Heart right ventricle (tissue), 16 donors: ENCODE results near the gene NFE2L1. TPM values are rescaled to one million over a fixed set of nuclear protein-coding genes. Genes with fewer than 3 reads are reported as not detected.
"Not testable (repeated sequence)": the region's sequence is repeated elsewhere in the genome, so short reads cannot be mapped to it uniquely, and the experiment has no call there.

ENCODE experiments used
- ATAC-seq, 8 donors: fragments of 200-7000 bp; cut with Tn5 transposase; one replicate each; pipeline ENCODE4 v1.9.1; 2020; ENCODE audit warnings: mild to moderate bottlenecking in 8 of 8, moderate library complexity in 8 of 8, moderate number of reproducible peaks in 1 of 8
- DNase-seq, 2 donors: peaks; one replicate each; pipeline ENCODE4 v3.0.0-alpha.2; 2020
- H3K27ac ChIP-seq, 10 donors: fragments of 200-600 bp; sonication (generic) in 2 of 10; one replicate each; pipeline versions ENCODE4 v1.5.0 to v1.8.0; 2020 to 2022; ENCODE audit warnings: mild to moderate bottlenecking in 3 of 10
- H3K27me3 ChIP-seq, 7 donors: fragments of 200-600 bp; one replicate each; pipeline ENCODE4 v1.8.0; 2021 to 2022; ENCODE audit warnings: mild to moderate bottlenecking in 2 of 7
- H3K36me3 ChIP-seq, 9 donors: fragments of 200-600 bp; sonication (generic) in 1 of 9; one replicate each; pipeline versions ENCODE4 v1.5.0 to v1.8.0; 2020 to 2022; ENCODE audit warnings: mild to moderate bottlenecking in 2 of 9
- H3K4me1 ChIP-seq, 9 donors: fragments of 200-600 bp; sonication (generic) in 1 of 9; one replicate each; pipeline versions ENCODE4 v1.5.0 to v1.8.0; 2020 to 2022; ENCODE audit warnings: mild to moderate bottlenecking in 4 of 9
- H3K4me3 ChIP-seq, 10 donors: fragments of 200-600 bp; sonication (generic) in 2 of 10; one replicate each; pipeline versions ENCODE4 v1.5.0 to v1.8.0; 2020 to 2022; ENCODE audit warnings: mild to moderate bottlenecking in 7 of 10, moderate library complexity in 2 of 10
- H3K9me3 ChIP-seq, 11 donors: fragments of 200-600 bp in 10 of 11; sonication (generic) in 2 of 11; one replicate each; pipeline versions ENCODE4 v1.5.0 to v1.8.0; 2013 to 2022; ENCODE audit warnings: mild to moderate bottlenecking in 2 of 11, control low read depth in 1 of 11, moderate library complexity in 1 of 11
- WGBS, 2 donors: extraction: QIAGEN DNeasy Blood & Tissue Kit; methylation state at CpG; one replicate each; pipeline ENCODE4 v1.1.7; 2013; ENCODE audit warnings: inconsistent platforms in 1 of 2; 5-methylcytosine and 5-hydroxymethylcytosine counted together
- intact Hi-C, 10 donors: fragments of 100-400 bp; cut with DNase I; formaldehyde crosslinking; loops; one replicate each; pipeline versions ENCODE4 v1.11.1 to v1.14.2; 2022
- polyA plus RNA-seq, 2 donors: library from polyadenylated mRNA; stranded (reverse); fragments of 200-250 nt; gene quantifications; one replicate each; pipeline ENCODE4 v1.2.3, GENCODE V29; 2013
- total RNA-seq, 10 donors: library from RNA; stranded (reverse); fragmentation: NEBNext Ultra II Directional in 3 of 10; extraction: Animal tissue kit (Norgen Biotek cat#: 25700) in 3 of 10; gene quantifications; one replicate each; pipeline versions ENCODE4 v1.2.1 to v1.2.4, GENCODE V29; 2021 to 2023
- TF ChIP-seq, protein P1 (sequence below), 9 donors: fragments of 200-600 bp; sonication (generic) in 2 of 9; IDR thresholded peaks; one replicate each; pipeline versions ENCODE4 v1.5.0 to v1.8.0; 2021 to 2022; ENCODE audit warnings: antibody characterized with exemption in 9 of 9, mild to moderate bottlenecking in 5 of 9, moderate library complexity in 1 of 9
- donor health status: Arrhythmogenic right ventricular cardiomyopathy.
- donor health status: ischemic (EF 13 %, LVEDD 7.1; RV severe dilation, severe dysfunction).
- donor health status: healthy with polysubstance abuse.
- donor health status: DM: no; HTN: yes; CAD: no.
- donor health status: DM: no; HTN: no; CAD: no.
- donor health status: ischemic (EF 25% LVEDD 6.9; RV normal size, moderate dysfunction).
- donor health status: ischemic (EF 25% LVEDD 5.7; RV mildly dilated, moderate dysfunction).
- donor health status: healthy.
- donor health status: DM: yes; HTN: yes; CAD: no.
- donor health status: Ischemic cardiomyopathy.
- donor health status: ischemic (EF 35%, LVEDD 5.7; RV mildly dilated, moderate dysfunction).
- donor health status: nonischemic (EF 11% LVEDD 7.7; RV severe dilation, severe dysfunction).
- donor health status: DM: yes; HTN: yes; CAD: no.
- donor health status: PGD.
- donor health status: ischemic (EF 29% LVEDD 5.4; RV normal size, mild dysfunction).
- donor health status: nonischemic (EF 23%, LVEDD 6.1; RV moderate dilation, normal function).

Gene NFE2L1
- total and polyA plus RNA-seq, 12 donors: 108 to 1,033 (median 669) TPM

DNA sequence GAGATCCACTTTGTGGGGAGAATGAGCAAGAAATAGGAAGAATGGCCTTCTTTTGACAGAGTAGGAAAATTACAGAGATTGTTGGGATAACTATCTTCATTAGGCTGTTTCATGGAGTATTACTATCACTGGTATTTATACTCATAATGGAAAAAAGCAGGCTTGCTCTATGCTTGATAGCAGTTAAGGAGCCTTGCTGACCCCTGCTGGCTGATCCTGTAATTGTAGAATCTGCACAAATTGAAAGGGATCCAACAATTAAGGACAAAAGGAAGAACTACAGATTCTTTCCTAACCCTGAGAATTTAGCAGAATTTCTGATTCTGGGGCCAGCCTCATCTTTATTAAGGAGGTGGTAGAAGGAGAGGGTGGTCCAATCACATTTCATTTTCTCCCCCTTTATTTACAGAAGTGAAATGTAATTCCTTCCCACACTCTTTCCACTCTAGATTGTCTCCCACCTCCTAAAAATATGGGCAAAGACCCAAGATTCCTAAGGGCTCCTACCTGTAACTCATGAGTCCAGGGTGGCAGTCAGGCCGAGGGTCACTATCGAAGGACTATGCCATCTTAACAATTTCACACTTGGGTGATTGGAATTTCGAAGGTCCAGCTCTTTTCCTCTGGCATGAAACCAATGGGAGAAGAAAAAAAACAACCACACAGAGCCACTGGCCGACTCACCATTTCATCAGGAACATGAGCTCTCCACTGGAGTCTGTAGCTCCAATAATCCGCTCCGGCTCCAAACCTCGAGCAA is 26.3 kb downstream of the NFE2L1 start:
- WGBS, 2 donors: 66 to 77% methylated on average over 7 of the region's 7 CpGs
- peak; percentile 52 to 84 for DNase-seq
- no peak overlapping the region for H3K4me3 ChIP-seq
- H3K4me1 ChIP-seq: peaks cover 0 to 10% (median 5%) of the 10 kb centered on the region in 9 donors
- H3K9me3 ChIP-seq: no peaks in the 10 kb centered on the region
- ATAC-seq: peak in 7 of 8 donors; percentile 78 to 92 (median 89)
- intact Hi-C loops: loop anchor here (1.0 to 5.0 kb wide), 9 partner anchors 22 to 58 kb away; partner anchors contain the start of genes COPZ2 (in 1 of the 10) and SNX11 (in 1 of the 10)
- peaks cover 0 to 74% (median 6%) of the 10 kb centered on the region in 9 donors for H3K36me3 ChIP-seq
- H3K27me3 ChIP-seq: no peaks in the 10 kb centered on the region
- TF ChIP-seq, protein P1, sequence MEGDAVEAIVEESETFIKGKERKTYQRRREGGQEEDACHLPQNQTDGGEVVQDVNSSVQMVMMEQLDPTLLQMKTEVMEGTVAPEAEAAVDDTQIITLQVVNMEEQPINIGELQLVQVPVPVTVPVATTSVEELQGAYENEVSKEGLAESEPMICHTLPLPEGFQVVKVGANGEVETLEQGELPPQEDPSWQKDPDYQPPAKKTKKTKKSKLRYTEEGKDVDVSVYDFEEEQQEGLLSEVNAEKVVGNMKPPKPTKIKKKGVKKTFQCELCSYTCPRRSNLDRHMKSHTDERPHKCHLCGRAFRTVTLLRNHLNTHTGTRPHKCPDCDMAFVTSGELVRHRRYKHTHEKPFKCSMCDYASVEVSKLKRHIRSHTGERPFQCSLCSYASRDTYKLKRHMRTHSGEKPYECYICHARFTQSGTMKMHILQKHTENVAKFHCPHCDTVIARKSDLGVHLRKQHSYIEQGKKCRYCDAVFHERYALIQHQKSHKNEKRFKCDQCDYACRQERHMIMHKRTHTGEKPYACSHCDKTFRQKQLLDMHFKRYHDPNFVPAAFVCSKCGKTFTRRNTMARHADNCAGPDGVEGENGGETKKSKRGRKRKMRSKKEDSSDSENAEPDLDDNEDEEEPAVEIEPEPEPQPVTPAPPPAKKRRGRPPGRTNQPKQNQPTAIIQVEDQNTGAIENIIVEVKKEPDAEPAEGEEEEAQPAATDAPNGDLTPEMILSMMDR (IDR thresholded peaks at IDR 0.05): peak; percentile 73 to 92 (median 85)
- H3K27ac ChIP-seq: peak overlapping the region in 3 of 10 donors; percentile 7 to 45 (median 28)

DNA sequence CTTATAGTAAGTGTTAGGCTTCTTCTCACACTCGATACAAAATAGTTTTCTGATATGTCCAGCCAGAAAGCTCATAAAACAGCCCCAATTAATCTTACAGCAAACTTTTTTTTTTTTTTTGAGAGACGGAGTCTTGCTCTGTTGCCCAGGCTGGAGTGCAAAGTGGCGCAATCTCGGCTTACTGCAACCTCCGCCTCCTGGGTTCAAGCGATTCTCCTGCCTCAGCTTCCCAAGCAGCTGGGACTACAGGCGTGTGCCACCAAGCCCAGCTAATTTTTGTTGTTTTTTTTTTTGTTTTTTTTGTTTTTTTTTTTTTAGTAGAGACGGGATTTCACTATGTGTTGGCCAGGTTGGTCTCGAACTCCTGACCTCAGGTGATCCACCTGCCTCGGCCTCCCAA is 29.0 kb downstream of the NFE2L1 start:
- 95 to 97% methylated on average over 10 of the region's 10 CpGs for WGBS, 2 donors
- not testable (repeated sequence) for H3K4me3 ChIP-seq, H3K9me3 ChIP-seq, H3K27ac ChIP-seq, H3K27me3 ChIP-seq, ATAC-seq, DNase-seq
- peaks cover 0 to 14% (median 5%) of the 10 kb centered on the region in 9 donors for H3K4me1 ChIP-seq
- intact Hi-C loops: loop anchor here in 3 of 10 donors (5.0 kb wide), 2 partner anchors 50 to 55 kb away; no protein-coding TSS in a partner anchor
- peaks cover 0 to 48% (median 4%) of the 10 kb centered on the region in 9 donors for H3K36me3 ChIP-seq

DNA sequence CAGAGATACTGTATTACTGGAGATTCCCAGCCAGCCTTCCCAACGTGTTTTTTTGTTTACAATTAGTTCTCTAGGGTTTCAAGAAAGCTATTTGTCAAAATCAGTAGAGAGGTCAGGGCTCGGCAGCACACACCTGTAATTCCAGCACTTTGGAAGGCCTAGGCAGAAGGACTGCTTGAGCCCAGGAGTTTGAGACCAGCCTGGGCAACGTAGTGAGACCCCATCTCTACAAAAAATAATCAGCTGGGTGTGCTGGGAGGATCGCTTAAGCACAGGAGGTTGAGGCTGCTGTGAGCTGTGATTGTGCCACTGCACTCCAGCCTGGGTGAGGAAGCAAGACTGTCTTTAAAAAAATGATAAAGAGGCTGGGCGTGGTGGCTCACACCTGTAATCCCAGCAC is 33.7 kb downstream of the NFE2L1 start:
- 82 to 87% methylated on average over 5 of the region's 5 CpGs for WGBS, 2 donors
- Histone ChIP-seq H3K4me1 (peaks cover 0 to 23% (median 13%) of the 10 kb centered on the region in 9 donors), H3K36me3 (peaks cover 0 to 2% (median 0%) of the 10 kb centered on the region in 9 donors), H3K9me3 (no peaks in the 10 kb centered on the region), H3K4me3 (no peak overlapping the region), H3K27ac (no peak overlapping the region), H3K27me3 (no peaks in the 10 kb centered on the region)
- no peak for ATAC-seq
- TF ChIP-seq, protein P1 (IDR thresholded peaks at IDR 0.05): no peak
- intact Hi-C loops: loop anchor here in 2 of 10 donors (2.0 to 5.0 kb wide), 2 partner anchors 45 to 49 kb away; no protein-coding TSS in a partner anchor
- no peak for DNase-seq

DNA sequence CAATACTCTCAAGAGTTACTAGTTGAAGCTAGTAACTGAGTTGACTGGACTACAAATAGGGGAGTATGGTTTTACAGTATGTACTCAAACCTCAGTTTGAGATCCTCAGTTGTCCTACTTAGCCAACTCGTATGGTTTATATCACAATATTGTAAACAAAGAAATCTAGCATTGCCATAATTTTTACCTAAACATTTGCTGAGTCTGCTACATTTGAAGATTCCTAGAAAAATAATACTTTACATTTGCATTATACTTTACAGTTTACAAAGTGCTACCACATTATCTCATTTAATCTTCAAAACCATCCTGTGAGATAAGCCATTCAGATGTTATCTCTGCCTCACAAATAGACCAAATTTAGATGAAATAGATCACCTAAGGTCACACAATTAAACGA is 36.8 kb downstream of the NFE2L1 start:
- Histone ChIP-seq H3K27ac (no peak overlapping the region), H3K27me3 (no peaks in the 10 kb centered on the region), H3K36me3 (peaks cover 0 to 5% (median 0%) of the 10 kb centered on the region in 9 donors), H3K9me3 (no peaks in the 10 kb centered on the region), H3K4me1 (peaks cover 0 to 22% (median 13%) of the 10 kb centered on the region in 9 donors), H3K4me3 (no peak overlapping the region)
- WGBS, 2 donors: 47 to 64% methylated on average over 2 of the region's 2 CpGs
- intact Hi-C loops: loop anchor here in 2 of 10 donors (5.0 kb wide), 2 partner anchors 37 to 42 kb away; no protein-coding TSS in a partner anchor
- DNase-seq: no peak
- TF ChIP-seq, protein P1 (IDR thresholded peaks at IDR 0.05): no peak
- no peak for ATAC-seq
